Memory B cell (primary cell): ENCODE data around the gene DISP2.

Experiments used
- ATAC-seq: fragments of 150-1000 bp; cut with Tn5 transposase; 2 replicates; pipeline ENCODE4 v1.10.0; 2021; ENCODE audit warnings: low read depth, mild to moderate bottlenecking, moderate library complexity
- DNase-seq, 2 donors: peaks; one replicate each; pipeline ENCODE4 v3.0.0; 2022; ENCODE audit warnings: low spot score in 2 of 2
- H3K27ac Mint-ChIP-seq: one replicate; pipeline ENCODE4 v1.8.0; 2022; ENCODE audit warnings: mild to moderate bottlenecking, moderate library complexity, mixed read lengths
- H3K27me3 Mint-ChIP-seq: one replicate; pipeline ENCODE4 v1.8.0; 2022; ENCODE audit warnings: mixed read lengths
- H3K36me3 Mint-ChIP-seq: one replicate; pipeline ENCODE4 v1.8.0; 2022; ENCODE audit warnings: mild to moderate bottlenecking, mixed read lengths
- H3K4me1 Mint-ChIP-seq: one replicate; pipeline ENCODE4 v1.8.0; 2022; ENCODE audit warnings: mixed read lengths
- H3K4me3 Mint-ChIP-seq: one replicate; pipeline ENCODE4 v1.8.0; 2022; ENCODE audit warnings: mild to moderate bottlenecking, moderate library complexity, mixed read lengths
- H3K9me3 Mint-ChIP-seq: one replicate; pipeline ENCODE4 v1.8.0; 2022; ENCODE audit warnings: mixed read lengths

Gene DISP2

DNA sequence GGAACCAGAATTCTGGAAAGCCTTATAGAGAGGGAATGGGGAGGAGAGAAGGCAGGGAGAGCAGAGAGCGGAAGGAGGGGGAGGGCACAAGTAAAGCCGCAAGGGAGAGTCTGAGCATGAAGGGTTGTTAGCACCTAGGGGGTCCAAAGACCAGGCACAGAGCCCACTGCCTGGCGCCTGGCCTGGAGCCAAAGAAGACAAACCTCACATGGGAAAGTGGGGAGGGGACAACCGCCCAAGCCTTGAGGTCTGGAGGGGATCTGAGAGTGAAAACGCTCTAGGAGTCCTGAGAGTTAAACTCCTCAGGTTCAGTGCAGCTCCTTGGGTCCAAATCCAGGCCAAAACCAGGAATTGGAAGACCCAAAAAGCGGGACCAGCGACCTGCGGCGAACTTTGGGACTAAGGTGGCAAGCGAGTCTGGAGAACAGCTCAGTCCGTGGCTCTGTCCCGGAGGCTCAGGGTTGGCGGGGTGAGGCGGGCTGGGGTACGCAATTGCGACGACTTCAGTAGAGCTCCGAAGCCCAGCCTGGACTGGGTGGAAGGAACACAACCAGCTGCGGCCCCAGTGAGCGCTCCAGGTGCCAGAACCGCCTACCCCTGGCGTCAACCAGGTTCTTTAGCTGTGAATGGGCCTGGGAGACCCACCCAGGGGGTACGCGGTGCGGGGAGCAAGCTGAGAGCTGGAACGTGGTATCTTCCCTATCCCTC lies 35.3 kb upstream of the DISP2 start:
- Mint-ChIP-seq H3K4me1 (peaks cover 21% of the 10 kb centered on the region), H3K27me3 (peaks cover 3% of the 10 kb centered on the region), H3K9me3 (no peaks in the 10 kb centered on the region), H3K27ac (peak overlapping the region; percentile 3), H3K4me3 (peak overlapping the region; percentile 67), H3K36me3 (no peaks in the 10 kb centered on the region)
- DNase-seq (no peak), ATAC-seq (no peak)

DNA sequence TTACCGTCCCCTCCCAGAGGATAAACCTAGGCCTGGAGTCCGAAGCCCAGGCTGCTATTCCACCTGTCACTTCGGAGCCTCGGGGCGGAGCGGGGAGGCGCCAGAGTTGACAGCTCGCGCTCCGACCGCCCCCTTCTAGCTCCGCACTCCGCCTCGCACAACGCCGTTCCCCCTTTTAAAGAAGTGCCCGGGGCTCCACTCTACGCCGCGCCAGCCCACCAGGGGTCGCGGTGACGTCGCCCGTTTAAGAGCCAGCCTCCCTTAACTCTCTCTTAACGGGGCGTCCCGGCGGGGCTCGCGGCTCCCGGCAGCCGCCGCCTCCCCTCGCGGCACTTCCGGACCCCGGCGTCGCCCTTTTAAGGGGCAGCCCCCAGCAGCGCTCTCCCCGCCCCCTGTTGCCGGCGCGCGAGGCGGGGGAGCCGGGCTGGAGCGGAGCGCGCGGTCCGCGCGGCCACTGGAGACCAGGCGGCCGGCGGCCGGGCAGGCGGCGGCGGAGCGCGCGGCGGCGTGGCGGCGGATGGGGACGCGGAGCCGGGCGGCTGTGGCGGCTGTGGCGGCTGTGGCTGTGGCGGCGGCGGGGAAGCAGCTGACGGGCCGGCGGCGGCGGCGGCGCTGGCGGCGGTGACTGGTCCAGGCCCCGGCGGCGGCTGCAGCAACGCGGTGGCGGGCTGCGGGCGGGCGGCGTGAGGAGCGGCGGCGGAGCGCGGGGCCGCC lies 34.6 kb upstream of the DISP2 start, which contains the start of gene INAFM2:
INAFM2 (plus strand) TSS at position 454 of the 714 bp plus-strand sequence. CDS start 364 bp downstream, outside the sequence.
- no peaks in the 10 kb centered on the region for H3K9me3 Mint-ChIP-seq
- H3K27ac Mint-ChIP-seq: peak within 1 kb of the TSS; percentile 3
- peaks cover 3% of the 10 kb centered on the region for H3K27me3 Mint-ChIP-seq
- DNase-seq (peak; percentile 82), ATAC-seq (peak; percentile 88)
- peak within 1 kb of the TSS; percentile 67 for H3K4me3 Mint-ChIP-seq
- no peaks in the 10 kb centered on the region for H3K36me3 Mint-ChIP-seq
- H3K4me1 Mint-ChIP-seq: peaks cover 24% of the 10 kb centered on the region

GRCh38 chr15:40323953-40324937 lies 33.8 kb upstream of the DISP2 start:
- H3K27ac Mint-ChIP-seq: no peak overlapping the region

GRCh38 chr15:40325188-40325587 lies 32.8 kb upstream of the DISP2 start:
- DNase-seq (no peak), ATAC-seq (no peak)
- H3K4me3 Mint-ChIP-seq: peak overlapping the region; percentile 77
- H3K36me3 Mint-ChIP-seq: no peaks in the 10 kb centered on the region
- peaks cover under 1% of the 10 kb centered on the region for H3K27me3 Mint-ChIP-seq
- H3K4me1 Mint-ChIP-seq: peaks cover 22% of the 10 kb centered on the region
- no peaks in the 10 kb centered on the region for H3K9me3 Mint-ChIP-seq
- no peak overlapping the region for H3K27ac Mint-ChIP-seq

More at GRCh38 chr15:40323953-40324937, 33.8 kb upstream of the DISP2 start:
- no peak for DNase-seq
- ATAC-seq: peak; percentile 8
- H3K9me3 Mint-ChIP-seq: no peaks in the 10 kb centered on the region
- H3K27me3 Mint-ChIP-seq: peaks cover 3% of the 10 kb centered on the region
- H3K4me1 Mint-ChIP-seq: peaks cover 24% of the 10 kb centered on the region
- H3K36me3 Mint-ChIP-seq: no peaks in the 10 kb centered on the region
- H3K4me3 Mint-ChIP-seq: peak overlapping the region; percentile 77

DNA sequence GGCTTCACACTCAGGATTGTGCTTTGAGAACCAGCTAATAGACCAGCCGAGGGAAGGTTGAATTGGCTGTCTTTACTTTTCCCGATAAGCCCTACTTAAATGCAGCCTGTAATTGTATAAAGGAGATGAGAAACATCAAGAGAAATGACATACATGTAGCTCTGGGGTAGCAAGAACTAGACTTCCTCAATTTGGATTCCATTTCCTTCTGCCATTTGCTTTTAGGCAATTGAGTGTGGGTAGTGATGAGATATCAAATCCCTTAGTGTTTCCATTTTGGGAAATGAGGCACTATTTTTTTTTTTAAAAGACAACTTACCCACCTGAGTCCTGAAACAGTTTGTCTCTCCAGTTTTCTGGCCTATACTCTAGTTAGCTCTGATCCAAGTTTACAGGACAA lies 32.3 kb upstream of the DISP2 start:
- Mint-ChIP-seq H3K27ac (no peak overlapping the region), H3K36me3 (no peaks in the 10 kb centered on the region), H3K4me3 (no peak overlapping the region), H3K27me3 (no peaks in the 10 kb centered on the region), H3K9me3 (no peaks in the 10 kb centered on the region), H3K4me1 (peaks cover 20% of the 10 kb centered on the region)
- ATAC-seq (no peak), DNase-seq (no peak)

GRCh38 chr15:40327457-40327856 lies 30.6 kb upstream of the DISP2 start:
- no peak overlapping the region for H3K4me3 Mint-ChIP-seq
- no peak overlapping the region for H3K27ac Mint-ChIP-seq
- no peaks in the 10 kb centered on the region for H3K9me3 Mint-ChIP-seq
- ATAC-seq (no peak), DNase-seq (no peak)
- no peaks in the 10 kb centered on the region for H3K27me3 Mint-ChIP-seq
- H3K4me1 Mint-ChIP-seq: peaks cover 10% of the 10 kb centered on the region
- H3K36me3 Mint-ChIP-seq: no peaks in the 10 kb centered on the region

DNA sequence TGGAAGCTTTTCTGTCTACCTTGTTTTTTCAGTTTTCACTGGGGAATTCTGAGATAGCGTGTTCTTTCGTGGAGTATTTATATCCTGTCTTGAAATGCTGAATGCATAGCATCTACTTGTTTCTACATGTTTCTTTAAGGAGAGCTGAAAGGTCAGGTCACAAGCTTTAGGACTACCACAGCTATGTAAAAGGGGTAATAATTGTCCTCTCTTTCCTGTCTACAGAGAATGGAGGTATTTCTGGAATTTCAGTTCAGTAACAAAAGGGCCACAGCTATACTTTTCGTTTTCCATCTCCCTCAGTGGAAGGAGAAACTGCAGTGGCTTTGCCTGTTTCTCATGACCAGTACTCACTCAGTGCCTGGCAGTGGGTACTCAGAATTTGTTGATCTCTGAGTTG lies 29.8 kb upstream of the DISP2 start:
- no peak for DNase-seq
- H3K4me3 Mint-ChIP-seq: no peak overlapping the region
- no peaks in the 10 kb centered on the region for H3K36me3 Mint-ChIP-seq
- no peaks in the 10 kb centered on the region for H3K27me3 Mint-ChIP-seq
- H3K27ac Mint-ChIP-seq: no peak overlapping the region
- no peak for ATAC-seq
- peaks cover 9% of the 10 kb centered on the region for H3K4me1 Mint-ChIP-seq
- H3K9me3 Mint-ChIP-seq: no peaks in the 10 kb centered on the region

GRCh38 chr15:40328751-40329150 lies 29.3 kb upstream of the DISP2 start:
- DNase-seq: no peak
- Mint-ChIP-seq H3K27me3 (no peaks in the 10 kb centered on the region), H3K4me3 (no peak overlapping the region), H3K9me3 (no peaks in the 10 kb centered on the region), H3K36me3 (no peaks in the 10 kb centered on the region), H3K4me1 (peaks cover 12% of the 10 kb centered on the region), H3K27ac (no peak overlapping the region)
- no peak for ATAC-seq

DNA sequence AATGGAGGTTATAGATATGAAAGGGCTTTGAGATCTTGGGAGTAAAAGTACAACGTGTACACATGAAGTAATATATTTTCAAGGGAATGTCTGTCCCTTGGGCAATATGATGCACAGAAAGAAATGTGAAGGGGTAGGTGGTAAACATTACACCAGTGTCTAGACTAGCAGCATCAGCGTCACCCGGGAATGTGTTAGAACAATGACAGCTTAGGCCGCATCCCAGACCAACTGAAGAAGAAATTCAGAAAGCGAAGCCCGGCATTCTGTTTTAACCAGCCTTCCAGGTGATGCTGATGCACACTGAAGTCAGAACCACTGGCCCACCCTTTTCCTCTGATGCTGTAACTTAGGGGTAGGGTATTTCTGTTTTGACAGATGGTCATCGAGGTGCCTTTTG lies 28.2 kb upstream of the DISP2 start:
- Mint-ChIP-seq H3K4me1 (peaks cover 16% of the 10 kb centered on the region), H3K36me3 (no peaks in the 10 kb centered on the region)

DNA sequence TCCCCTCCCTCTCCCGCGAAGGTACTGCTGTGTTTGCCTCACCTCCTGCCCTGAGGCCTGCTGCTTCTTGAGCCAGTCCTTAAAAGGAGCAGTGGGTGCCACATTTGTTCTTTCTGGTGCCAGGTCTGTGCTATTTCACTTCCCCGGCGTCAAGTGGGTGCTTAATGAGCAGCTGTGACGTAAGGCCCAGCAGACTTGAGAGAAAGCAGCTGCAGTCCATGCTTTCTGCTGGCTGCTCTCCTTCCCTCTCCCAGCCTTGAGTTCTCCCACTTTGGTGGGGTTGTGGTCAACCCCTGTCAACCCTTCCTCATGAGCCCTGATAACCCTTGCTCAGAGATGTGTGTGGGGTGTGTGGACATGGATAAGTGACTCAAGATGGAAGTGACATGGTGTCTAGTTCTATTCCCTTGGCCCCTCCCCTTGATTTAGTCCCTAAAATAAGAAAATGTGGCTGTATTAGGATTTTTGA lies 27.6 kb upstream of the DISP2 start:
- no peak for DNase-seq
- no peaks in the 10 kb centered on the region for H3K36me3 Mint-ChIP-seq
- H3K9me3 Mint-ChIP-seq: no peaks in the 10 kb centered on the region
- no peak for ATAC-seq
- H3K4me3 Mint-ChIP-seq: no peak overlapping the region
- H3K4me1 Mint-ChIP-seq: peaks cover 12% of the 10 kb centered on the region
- no peak overlapping the region for H3K27ac Mint-ChIP-seq
- H3K27me3 Mint-ChIP-seq: no peaks in the 10 kb centered on the region

More for the DNA sequence above, 28.2 kb upstream of the DISP2 start:
- ATAC-seq (no peak), DNase-seq (no peak)
- Mint-ChIP-seq H3K27ac (no peak overlapping the region), H3K4me3 (no peak overlapping the region), H3K27me3 (no peaks in the 10 kb centered on the region), H3K9me3 (no peaks in the 10 kb centered on the region)

DNA sequence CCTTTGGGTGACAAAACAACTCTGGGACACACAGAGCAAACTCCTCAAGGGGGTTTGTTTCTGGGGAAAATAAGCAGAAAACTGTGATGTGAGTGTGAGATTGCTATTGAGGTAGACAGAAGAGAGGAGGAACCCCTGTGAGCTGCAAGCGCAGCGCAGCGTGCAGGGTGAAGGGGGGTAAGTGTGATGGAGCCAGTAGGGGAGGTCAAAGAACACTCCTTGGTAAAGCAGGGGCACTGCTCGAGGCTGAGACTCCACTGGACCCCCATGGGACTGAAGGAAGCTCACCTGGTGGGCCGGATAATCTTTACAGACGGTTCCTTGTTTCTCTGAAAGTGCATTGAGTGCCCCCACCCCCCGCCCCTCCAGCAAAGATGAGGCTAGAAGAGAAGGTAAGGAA lies 27.0 kb upstream of the DISP2 start:
- Mint-ChIP-seq H3K27ac (no peak overlapping the region), H3K4me1 (peaks cover 12% of the 10 kb centered on the region), H3K36me3 (no peaks in the 10 kb centered on the region), H3K9me3 (no peaks in the 10 kb centered on the region), H3K27me3 (no peaks in the 10 kb centered on the region), H3K4me3 (no peak overlapping the region)
- DNase-seq (no peak), ATAC-seq (no peak)

GRCh38 chr15:40331637-40332036 lies 26.4 kb upstream of the DISP2 start:
- Mint-ChIP-seq H3K36me3 (no peaks in the 10 kb centered on the region), H3K4me3 (no peak overlapping the region), H3K27ac (no peak overlapping the region), H3K27me3 (no peaks in the 10 kb centered on the region), H3K9me3 (no peaks in the 10 kb centered on the region), H3K4me1 (peaks cover 12% of the 10 kb centered on the region)
- DNase-seq: no peak
- no peak for ATAC-seq

DNA sequence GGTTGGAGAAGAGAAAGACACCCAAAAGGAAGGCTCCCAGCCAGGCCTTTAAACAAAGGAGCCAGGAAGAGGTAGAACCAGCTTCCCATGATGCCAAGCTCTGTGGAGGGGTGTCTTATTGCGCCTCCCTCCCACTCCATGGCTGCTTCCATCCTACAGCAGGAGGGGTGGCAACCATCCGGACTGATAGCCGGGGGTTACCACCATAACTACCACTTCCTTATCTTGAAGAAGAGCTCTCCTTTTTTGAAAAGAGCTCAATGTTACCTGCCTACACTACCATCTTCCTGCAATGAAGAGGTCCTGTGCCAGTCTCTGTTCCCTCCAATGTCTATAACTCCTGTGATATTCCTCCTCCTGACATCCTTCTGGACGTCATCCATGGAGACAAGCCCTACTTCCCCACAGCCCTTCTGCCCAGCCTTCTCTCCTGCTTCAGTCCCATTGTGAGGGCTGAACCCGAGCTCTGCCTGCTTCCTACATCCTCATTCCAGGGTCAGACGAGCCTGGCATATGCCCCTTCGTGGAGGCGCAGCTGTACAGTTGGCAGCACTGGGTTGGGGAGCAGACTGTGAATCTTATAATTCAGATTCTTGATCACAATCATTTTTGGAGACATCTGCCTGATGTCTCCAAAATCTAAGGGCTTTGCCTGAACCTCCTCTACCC lies 25.8 kb upstream of the DISP2 start:
- ATAC-seq: no peak
- H3K9me3 Mint-ChIP-seq: no peaks in the 10 kb centered on the region
- no peak for DNase-seq
- H3K27me3 Mint-ChIP-seq: no peaks in the 10 kb centered on the region
- H3K27ac Mint-ChIP-seq: no peak overlapping the region
- no peaks in the 10 kb centered on the region for H3K36me3 Mint-ChIP-seq
- peaks cover 12% of the 10 kb centered on the region for H3K4me1 Mint-ChIP-seq
- no peak overlapping the region for H3K4me3 Mint-ChIP-seq
